K562 (cell line): ENCODE data around the gene GCNT3. TPM values are rescaled to one million over a fixed set of nuclear protein-coding genes. Genes with fewer than 3 reads are reported as not detected.

Experiments used
- ATAC-seq: fragments of 200-7000 bp; cut with Tn5 transposase; 3 replicates; pipeline ENCODE4 v1.9.1; 2020; ENCODE audit warnings: moderate library complexity
- BruUV-seq: library from RNA; stranded (reverse); fragments of 400-500 nt; replicated peaks from 2 replicates; lab custom pipeline; 2021; lab: Mats Ljungman, UMichigan
- CTCF ChIA-PET: fragments of 300-600 bp; formaldehyde crosslinking; extraction: SDS; loops from one replicate; lab custom pipeline; 2021; ENCODE audit warnings: low intra/inter-chr PET ratio; lab: Yijun Ruan, JAX
- POLR2A ChIA-PET: fragments of 300-600, 350-650 bp; sonication (Branson Sonifier 250); formaldehyde crosslinking; extraction: SDS; loops from one replicate; lab custom pipeline; 2021; ENCODE audit warnings: antibody characterized with exemption, inconsistent platforms; lab: Yijun Ruan, JAX
- DNase-seq, 4 experiments: peaks; one replicate each; pipeline versions ENCODE4 v3.0.0 to v3.0.0-alpha.2; 2011 to 2018; ENCODE audit warnings: low spot score in 3 of 4, mixed read lengths in 3 of 4; ENCODE audit errors: extremely low read depth in 1 of 4
- FAIRE-seq: peaks from 2 replicates; lab custom pipeline; 2011; peaks lifted over from hg19 to GRCh38; lab: Jason Lieb, UNC
- H2AFZ ChIP-seq: 2 replicates; pipeline ENCODE4 v1.6.0; 2011; ENCODE audit warnings: low read depth, low read length, control low read depth, inconsistent platforms
- H3K27ac ChIP-seq: fragments of 200-600 bp; 3 replicates; pipeline ENCODE4 v1.8.0; 2011; ENCODE audit warnings: low read depth, mild to moderate bottlenecking, control low read depth, inconsistent platforms, low read length, moderate library complexity, mixed read lengths; ENCODE audit errors: extremely low read depth
- H3K27me3 ChIP-seq, 2 experiments: fragments of 300-600 bp in 1 of 2; 2 replicates in 1 of 2; 3 replicates in 1 of 2; pipeline versions ENCODE4 v1.6.0 to v1.8.0; 2011; ENCODE audit warnings: inconsistent platforms in 2 of 2, low read length in 2 of 2, mild to moderate bottlenecking in 1 of 2, mixed read lengths in 1 of 2, moderate library complexity in 1 of 2; ENCODE audit not compliant: control insufficient read depth in 2 of 2, insufficient read depth in 2 of 2
- H3K36me3 ChIP-seq: fragments of 300-600 bp; 3 replicates; pipeline ENCODE4 v1.8.0; 2011; ENCODE audit warnings: mild to moderate bottlenecking, low read length, inconsistent platforms; ENCODE audit not compliant: control insufficient read depth, insufficient read depth
- H3K4me1 ChIP-seq, 2 experiments: fragments of 200-600 bp in 1 of 2; replicated peaks in 1 of 2; 2 replicates in 1 of 2; 3 replicates in 1 of 2; pipeline versions ENCODE4 v1.5.1 to v1.8.0; 2011; ENCODE audit warnings: inconsistent platforms in 2 of 2, low read length in 2 of 2, mild to moderate bottlenecking in 1 of 2, mixed read lengths in 1 of 2, moderate library complexity in 1 of 2; ENCODE audit not compliant: control insufficient read depth in 2 of 2, insufficient read depth in 2 of 2
- H3K4me2 ChIP-seq: 2 replicates; pipeline ENCODE4 v1.6.1; 2011; ENCODE audit warnings: low read length, control low read depth, inconsistent platforms, mixed read lengths; ENCODE audit not compliant: insufficient read depth
- H3K4me3 ChIP-seq: fragments of 200-600 bp; sonication (generic), shearing (Covaris generic); 2 replicates; pipeline ENCODE4 v1.5.1; 2016; ENCODE audit warnings: control low read depth, inconsistent platforms
- H3K79me2 ChIP-seq: fragments of 200-600 bp; 3 replicates; pipeline ENCODE4 v1.8.0; 2011; ENCODE audit warnings: low read length, inconsistent platforms; ENCODE audit not compliant: control insufficient read depth, insufficient read depth
- H3K9ac ChIP-seq, 2 experiments: 2 replicates each; pipeline versions ENCODE4 v1.6.0 to v1.6.1; 2011; ENCODE audit warnings: low read depth in 2 of 2, low read length in 2 of 2, control low read depth in 1 of 2, inconsistent platforms in 1 of 2, mild to moderate bottlenecking in 1 of 2, mixed read lengths in 1 of 2; ENCODE audit not compliant: insufficient read depth in 1 of 2
- H3K9me1 ChIP-seq: one replicate; pipeline ENCODE4 v1.6.0; 2011; ENCODE audit warnings: inconsistent platforms, mild to moderate bottlenecking, low read length, moderate library complexity; ENCODE audit not compliant: control insufficient read depth, insufficient read depth
- H3K9me3 ChIP-seq: replicated peaks from 2 replicates; pipeline ENCODE4 v1.5.1; 2011; ENCODE audit warnings: low read depth, low read length, inconsistent platforms; ENCODE audit not compliant: control insufficient read depth, insufficient read depth
- H4K20me1 ChIP-seq: replicated peaks from 2 replicates; pipeline ENCODE4 v1.6.1; 2011; ENCODE audit warnings: low read length, inconsistent platforms, mixed read lengths; ENCODE audit not compliant: control insufficient read depth, insufficient read depth
- CTCFL ChIP-seq: IDR thresholded peaks from 2 replicates; pipeline ENCODE4 v1.6.1; 2011; ENCODE audit warnings: borderline replicate concordance, low read depth, mild to moderate bottlenecking, moderate library complexity, low read length; ENCODE audit not compliant: insufficient read depth, poor library complexity, severe bottlenecking
- PCBP2 ChIP-seq: fragments of 200-400 bp; formaldehyde crosslinking; IDR thresholded peaks from 2 replicates; pipeline ENCODE4 v1.6.1; 2018; ENCODE audit warnings: low read length, low read depth, mild to moderate bottlenecking, moderate library complexity; ENCODE audit not compliant: poor library complexity, severe bottlenecking
- PRMT5 ChIP-seq: sonication (generic); formaldehyde crosslinking; IDR thresholded peaks from 2 replicates; pipeline ENCODE4 v1.5.0; 2020; ENCODE audit warnings: missing genetic modification reagents
- in situ Hi-C: fragments of 300-500 bp; cut with MboI; formaldehyde crosslinking; loops from 4 replicates; pipeline ENCODE4 v1.15.0; 2018; ENCODE audit warnings: inconsistent platforms, mixed read lengths
- intact Hi-C: fragments of 100-400 bp; cut with micrococcal nuclease; formaldehyde crosslinking; loops from 2 replicates; pipeline ENCODE4 v1.14.2; 2022
- polyA plus RNA-seq, 8 experiments: library from polyadenylated mRNA; depleted of rRNA in 4 of 8; stranded (reverse) in 5 of 8; unstranded in 3 of 8; fragments of >200 nt; fragmentation: Nextera tagmentation in 2 of 8; fragmentation: Illumina TruSeq in 1 of 8; extraction: Ambion mirVana in 2 of 8; extraction: Trizol in 1 of 8; gene quantifications; 2 replicates each; pipeline versions ENCODE4 v1.2.1 to v1.2.3, GENCODE V29; 2011 to 2014; ENCODE audit warnings: inconsistent platforms in 1 of 8, missing spikeins in 1 of 8
- total RNA-seq, 7 experiments: library from RNA; depleted of rRNA in 6 of 7; stranded (reverse); fragments of >200 nt in 6 of 7; fragmentation: Illumina TruSeq in 2 of 7; extraction: Trizol in 2 of 7; gene quantifications; 2 replicates each; pipeline versions ENCODE4 v1.2.1 to v1.2.3, GENCODE V29; 2011 to 2021; ENCODE audit warnings: low replicate concordance in 1 of 7

GCNT3 gene
- total and polyA plus RNA-seq, 9 of the 15 experiments (the other 6 are each of a cell fraction or from before 2014, with no cell fraction given), result 0.07 to 0.35 (median 0.11) TPM; not detected in 4

DNA sequence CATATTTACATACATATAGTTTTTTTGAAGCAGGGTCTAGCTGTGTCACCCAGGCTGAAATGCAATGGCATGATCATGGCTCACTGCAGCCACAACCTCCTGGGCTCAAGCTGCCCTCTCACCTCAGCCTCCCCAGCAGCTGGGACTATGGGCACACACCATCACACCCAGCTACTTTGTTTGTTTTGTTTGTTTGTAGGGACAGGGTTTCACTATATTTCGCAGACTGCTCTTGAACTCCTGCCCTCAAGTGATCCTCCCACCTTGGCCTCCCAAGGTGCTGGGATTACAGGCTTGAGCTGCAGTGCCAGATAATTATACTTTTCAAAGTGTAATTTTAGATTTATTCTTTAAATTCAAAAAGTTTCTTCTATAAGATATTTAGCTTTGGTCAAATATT, 35.5 kb downstream of the GCNT3 start (continued):
- no peak for TF ChIP-seq CTCFL
- TF ChIP-seq, all 486 proteins: peak for 0

GRCh38 chr15:59649603-59650002, 38.0 kb downstream of the GCNT3 start:
- CTCF ChIA-PET, result no interaction called here
- ATAC-seq (no peak), FAIRE-seq (no peak)
- BruUV-seq, result no TSS peak
- no peaks in the 10 kb centered on the region for H3K9me3 ChIP-seq
- no peaks in the 10 kb centered on the region; a peak in 1 of 5 replicates for H3K4me1 ChIP-seq
- TF ChIP-seq PCBP2 (no peak), PRMT5 (CRISPR knock-in tag) (no peak)
- TF ChIP-seq, all 486 proteins: peak for 0
- no peak for DNase-seq
- Histone ChIP-seq H3K4me2 (no peak overlapping the region), H3K9ac (no peak overlapping the region), H3K4me3 (no peak overlapping the region), H3K27ac (no peak overlapping the region), H3K27me3 (no peaks in the 10 kb centered on the region), H3K79me2 (peaks cover 36% of the 10 kb centered on the region), H2AFZ (no peak overlapping the region), H4K20me1 (0 out of 2 replicates have a peak, but pooled peaks cover 3% of the 10 kb centered on the region), H3K36me3 (peaks cover 84% of the 10 kb centered on the region), H3K9me1 (no peaks in the 10 kb centered on the region)
- intact Hi-C loops, result no loop called here
- POLR2A ChIA-PET, result interaction anchor here (0.8 to 4.5 kb wide), 2 partner anchors 8 to 9 kb away, joined by 4 to 19 read pairs; partner anchors contain the start of gene GTF2A2
- in situ Hi-C loops, result no loop called here
